Liver (tissue), 9 donors: Measurements from ENCODE around the gene ABLIM1. TPM values are rescaled to one million over a fixed set of nuclear protein-coding genes. Genes with fewer than 3 reads are reported as not detected.

ENCODE experiments used
- DNase-seq: peaks from one replicate; pipeline ENCODE4 v3.0.0-alpha.2; 2017; ENCODE audit warnings: low spot score
- H3K27ac ChIP-seq, 2 donors: one replicate each; pipeline ENCODE4 v1.7.0; 2013; ENCODE audit warnings: inconsistent platforms in 2 of 2, low read length in 2 of 2, control low read depth in 1 of 2, low read depth in 1 of 2, mild to moderate bottlenecking in 1 of 2
- H3K27me3 ChIP-seq, 4 donors: one replicate each; pipeline versions ENCODE4 v1.6.1 to v1.7.0; 2013; ENCODE audit warnings: low read length in 3 of 4, inconsistent platforms in 1 of 4, mild to moderate bottlenecking in 1 of 4, moderate library complexity in 1 of 4; ENCODE audit not compliant: control insufficient read depth in 4 of 4, insufficient read depth in 4 of 4
- H3K36me3 ChIP-seq, 4 donors: one replicate each; pipeline versions ENCODE4 v1.6.1 to v1.7.0; 2013; ENCODE audit warnings: low read length in 3 of 4, mild to moderate bottlenecking in 3 of 4, low read depth in 1 of 4, moderate library complexity in 1 of 4; ENCODE audit not compliant: control insufficient read depth in 4 of 4, insufficient read depth in 3 of 4
- H3K4me1 ChIP-seq, 4 donors: one replicate each; pipeline versions ENCODE4 v1.6.1 to v1.7.0; 2013; ENCODE audit warnings: low read length in 3 of 4, mild to moderate bottlenecking in 3 of 4, moderate library complexity in 1 of 4; ENCODE audit not compliant: control insufficient read depth in 4 of 4, insufficient read depth in 4 of 4
- H3K4me3 ChIP-seq, 3 donors: one replicate each; pipeline versions ENCODE4 v1.6.1 to v1.7.0; 2013; ENCODE audit warnings: low read length in 3 of 3, control low read depth in 1 of 3, low read depth in 1 of 3, mild to moderate bottlenecking in 1 of 3
- H3K9ac ChIP-seq, 2 donors: one replicate each; pipeline ENCODE4 v1.7.0; 2013; ENCODE audit warnings: low read length in 2 of 2, mild to moderate bottlenecking in 2 of 2, moderate library complexity in 2 of 2, control low read depth in 1 of 2, low read depth in 1 of 2
- H3K9me3 ChIP-seq, 4 donors: one replicate each; pipeline versions ENCODE4 v1.6.1 to v1.7.0; 2013; ENCODE audit warnings: low read length in 3 of 4; ENCODE audit not compliant: control insufficient read depth in 4 of 4
- FOXA1 ChIP-seq: IDR thresholded peaks from 2 replicates; pipeline ENCODE4 v1.6.1; 2016; ENCODE audit warnings: antibody characterized with exemption
- GABPA ChIP-seq, 2 donors: IDR thresholded peaks in 1 of 2; conservative IDR thresholded peaks in 1 of 2; 2 replicates each; pipeline ENCODE4 v1.6.1; 2016; ENCODE audit warnings: antibody characterized with exemption in 2 of 2, mild to moderate bottlenecking in 1 of 2, moderate library complexity in 1 of 2
- HNF4A ChIP-seq, 2 donors: conservative IDR thresholded peaks; 2 replicates each; pipeline ENCODE4 v1.6.1; 2016; ENCODE audit warnings: antibody characterized with exemption in 2 of 2, mild to moderate bottlenecking in 2 of 2
- HNF4G ChIP-seq: IDR thresholded peaks from 2 replicates; pipeline ENCODE4 v1.6.1; 2016; ENCODE audit warnings: antibody characterized with exemption
- JUND ChIP-seq, 2 donors: IDR thresholded peaks; 2 replicates each; pipeline ENCODE4 v1.6.1; 2016; ENCODE audit warnings: antibody characterized with exemption in 2 of 2
- RXRA ChIP-seq, 2 donors: IDR thresholded peaks; 2 replicates each; pipeline ENCODE4 v1.6.1; 2017 to 2018; ENCODE audit warnings: antibody characterized with exemption in 2 of 2, mild to moderate bottlenecking in 1 of 2
- SP1 ChIP-seq: IDR thresholded peaks from 2 replicates; pipeline ENCODE4 v1.6.1; 2018; ENCODE audit warnings: antibody characterized with exemption, mild to moderate bottlenecking
- TAF1 ChIP-seq: conservative IDR thresholded peaks from 2 replicates; pipeline ENCODE4 v1.6.1; 2016; ENCODE audit warnings: antibody characterized with exemption, mild to moderate bottlenecking
- YY1 ChIP-seq: IDR thresholded peaks from 2 replicates; pipeline ENCODE4 v1.6.1; 2016; ENCODE audit warnings: antibody characterized with exemption, mild to moderate bottlenecking
- WGBS: extraction: QIAGEN DNeasy Blood & Tissue Kit; methylation state at CpG from one replicate; pipeline ENCODE4 v1.1.7; 2013; 5-methylcytosine and 5-hydroxymethylcytosine counted together
- polyA plus RNA-seq, 2 donors: library from polyadenylated mRNA; stranded (reverse) in 1 of 2; unstranded in 1 of 2; fragments of 200-250 nt in 1 of 2; fragments of >200 nt in 1 of 2; fragmentation: Nextera tagmentation in 1 of 2; extraction: Ambion mirVana in 1 of 2; gene quantifications; one replicate each; pipeline versions ENCODE4 v1.2.1 to v1.2.3, GENCODE V29; 2013 to 2015
- total RNA-seq, 2 donors: library from RNA; depleted of rRNA; stranded (reverse); fragments of >200 nt; gene quantifications; one replicate each; pipeline ENCODE4 v1.2.3, GENCODE V29; 2014
- TF ChIP-seq, protein P1 (sequence below): IDR thresholded peaks from 2 replicates; pipeline ENCODE4 v1.6.1; 2016; ENCODE audit warnings: antibody characterized with exemption
- TF ChIP-seq, protein P2 (sequence below): IDR thresholded peaks from 2 replicates; pipeline ENCODE4 v1.6.1; 2016; ENCODE audit warnings: antibody characterized with exemption
- TF ChIP-seq, protein P3 (sequence below): IDR thresholded peaks from 2 replicates; pipeline ENCODE4 v1.6.1; 2016; ENCODE audit warnings: antibody characterized with exemption, mild to moderate bottlenecking
- TF ChIP-seq, protein P4 (sequence below): fragments of 150-350 bp; IDR thresholded peaks from 2 replicates; pipeline ENCODE4 v1.5.1; 2017; ENCODE audit warnings: improper control_type of control experiment, low read depth, low read length; ENCODE audit not compliant: missing input control
- TF ChIP-seq, protein P5 (sequence below): IDR thresholded peaks from 2 replicates; pipeline ENCODE4 v1.6.1; 2016; ENCODE audit warnings: antibody characterized with exemption
- donor health status: healthy.
- donor health status: healthy.
- donor health status: healthy.
- donor health status: healthy.
- donor health status: healthy.

The ABLIM1 gene
- total and polyA plus RNA-seq, 4 donors, result 10.9 to 31.3 (median 13.1) TPM

DNA sequence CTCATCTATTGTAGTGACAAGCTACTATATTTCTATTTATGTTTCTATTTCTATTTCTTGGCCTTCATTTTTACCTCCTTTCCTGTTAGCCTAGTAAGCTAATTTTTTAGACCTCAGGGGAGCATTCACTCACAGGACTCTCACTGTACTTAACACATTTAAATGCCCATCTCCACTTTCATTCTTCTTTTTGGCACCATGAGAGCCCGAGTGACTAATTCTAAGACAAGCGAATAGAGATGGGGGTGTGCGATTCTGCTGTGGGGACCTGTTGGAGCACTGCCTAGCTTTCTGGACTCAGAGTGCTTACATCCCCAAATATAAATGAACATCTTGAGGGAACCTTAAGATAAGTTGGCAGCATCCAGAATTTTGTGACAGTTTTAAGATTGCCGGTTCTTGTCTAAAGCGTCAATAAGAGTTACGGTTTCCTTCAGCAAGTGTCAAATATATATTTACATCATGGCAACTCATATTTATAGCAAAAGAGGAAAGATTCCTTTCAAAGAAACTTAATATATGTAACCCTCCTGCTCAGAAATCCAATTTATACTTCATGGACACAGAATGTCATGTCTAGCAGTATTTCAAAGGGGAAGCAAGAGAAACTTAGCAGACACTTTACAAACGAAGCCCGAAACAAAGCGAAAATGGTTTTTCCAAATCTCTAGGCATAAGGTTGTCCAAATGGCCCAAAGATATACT lies 199.7 kb downstream of the ABLIM1 start:
- Histone ChIP-seq H3K4me3 (no peak overlapping the region), H3K36me3 (peaks cover 2 to 28% (median 9%) of the 10 kb centered on the region in 4 donors), H3K9ac (no peak overlapping the region), H3K27ac (no peak overlapping the region), H3K9me3 (no peaks in the 10 kb centered on the region), H3K4me1 (no peaks in the 10 kb centered on the region), H3K27me3 (no peaks in the 10 kb centered on the region)
- WGBS, result 93% methylated on average over 9 of the region's 9 CpGs
- DNase-seq, result no peak
- TF ChIP-seq HNF4G (no peak), YY1 (no peak), TAF1 (no peak), RXRA (IDR thresholded peaks at IDR 0.05) (no peak), HNF4A (conservative IDR thresholded peaks at IDR 0.05) (no peak), JUND (IDR thresholded peaks at IDR 0.05) (no peak), GABPA (IDR thresholded peaks at IDR 0.05 in 1 of 2, conservative IDR thresholded peaks at IDR 0.05 in 1 of 2) (no peak), FOXA1 (no peak)
- TF ChIP-seq, protein P1, sequence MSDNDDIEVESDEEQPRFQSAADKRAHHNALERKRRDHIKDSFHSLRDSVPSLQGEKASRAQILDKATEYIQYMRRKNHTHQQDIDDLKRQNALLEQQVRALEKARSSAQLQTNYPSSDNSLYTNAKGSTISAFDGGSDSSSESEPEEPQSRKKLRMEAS, result no peak
- TF ChIP-seq, protein P2, sequence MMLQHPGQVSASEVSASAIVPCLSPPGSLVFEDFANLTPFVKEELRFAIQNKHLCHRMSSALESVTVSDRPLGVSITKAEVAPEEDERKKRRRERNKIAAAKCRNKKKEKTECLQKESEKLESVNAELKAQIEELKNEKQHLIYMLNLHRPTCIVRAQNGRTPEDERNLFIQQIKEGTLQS, result no peak
- TF ChIP-seq, protein P3, sequence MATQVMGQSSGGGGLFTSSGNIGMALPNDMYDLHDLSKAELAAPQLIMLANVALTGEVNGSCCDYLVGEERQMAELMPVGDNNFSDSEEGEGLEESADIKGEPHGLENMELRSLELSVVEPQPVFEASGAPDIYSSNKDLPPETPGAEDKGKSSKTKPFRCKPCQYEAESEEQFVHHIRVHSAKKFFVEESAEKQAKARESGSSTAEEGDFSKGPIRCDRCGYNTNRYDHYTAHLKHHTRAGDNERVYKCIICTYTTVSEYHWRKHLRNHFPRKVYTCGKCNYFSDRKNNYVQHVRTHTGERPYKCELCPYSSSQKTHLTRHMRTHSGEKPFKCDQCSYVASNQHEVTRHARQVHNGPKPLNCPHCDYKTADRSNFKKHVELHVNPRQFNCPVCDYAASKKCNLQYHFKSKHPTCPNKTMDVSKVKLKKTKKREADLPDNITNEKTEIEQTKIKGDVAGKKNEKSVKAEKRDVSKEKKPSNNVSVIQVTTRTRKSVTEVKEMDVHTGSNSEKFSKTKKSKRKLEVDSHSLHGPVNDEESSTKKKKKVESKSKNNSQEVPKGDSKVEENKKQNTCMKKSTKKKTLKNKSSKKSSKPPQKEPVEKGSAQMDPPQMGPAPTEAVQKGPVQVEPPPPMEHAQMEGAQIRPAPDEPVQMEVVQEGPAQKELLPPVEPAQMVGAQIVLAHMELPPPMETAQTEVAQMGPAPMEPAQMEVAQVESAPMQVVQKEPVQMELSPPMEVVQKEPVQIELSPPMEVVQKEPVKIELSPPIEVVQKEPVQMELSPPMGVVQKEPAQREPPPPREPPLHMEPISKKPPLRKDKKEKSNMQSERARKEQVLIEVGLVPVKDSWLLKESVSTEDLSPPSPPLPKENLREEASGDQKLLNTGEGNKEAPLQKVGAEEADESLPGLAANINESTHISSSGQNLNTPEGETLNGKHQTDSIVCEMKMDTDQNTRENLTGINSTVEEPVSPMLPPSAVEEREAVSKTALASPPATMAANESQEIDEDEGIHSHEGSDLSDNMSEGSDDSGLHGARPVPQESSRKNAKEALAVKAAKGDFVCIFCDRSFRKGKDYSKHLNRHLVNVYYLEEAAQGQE, result no peak
- TF ChIP-seq, protein P4, sequence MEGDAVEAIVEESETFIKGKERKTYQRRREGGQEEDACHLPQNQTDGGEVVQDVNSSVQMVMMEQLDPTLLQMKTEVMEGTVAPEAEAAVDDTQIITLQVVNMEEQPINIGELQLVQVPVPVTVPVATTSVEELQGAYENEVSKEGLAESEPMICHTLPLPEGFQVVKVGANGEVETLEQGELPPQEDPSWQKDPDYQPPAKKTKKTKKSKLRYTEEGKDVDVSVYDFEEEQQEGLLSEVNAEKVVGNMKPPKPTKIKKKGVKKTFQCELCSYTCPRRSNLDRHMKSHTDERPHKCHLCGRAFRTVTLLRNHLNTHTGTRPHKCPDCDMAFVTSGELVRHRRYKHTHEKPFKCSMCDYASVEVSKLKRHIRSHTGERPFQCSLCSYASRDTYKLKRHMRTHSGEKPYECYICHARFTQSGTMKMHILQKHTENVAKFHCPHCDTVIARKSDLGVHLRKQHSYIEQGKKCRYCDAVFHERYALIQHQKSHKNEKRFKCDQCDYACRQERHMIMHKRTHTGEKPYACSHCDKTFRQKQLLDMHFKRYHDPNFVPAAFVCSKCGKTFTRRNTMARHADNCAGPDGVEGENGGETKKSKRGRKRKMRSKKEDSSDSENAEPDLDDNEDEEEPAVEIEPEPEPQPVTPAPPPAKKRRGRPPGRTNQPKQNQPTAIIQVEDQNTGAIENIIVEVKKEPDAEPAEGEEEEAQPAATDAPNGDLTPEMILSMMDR, result no peak

DNA sequence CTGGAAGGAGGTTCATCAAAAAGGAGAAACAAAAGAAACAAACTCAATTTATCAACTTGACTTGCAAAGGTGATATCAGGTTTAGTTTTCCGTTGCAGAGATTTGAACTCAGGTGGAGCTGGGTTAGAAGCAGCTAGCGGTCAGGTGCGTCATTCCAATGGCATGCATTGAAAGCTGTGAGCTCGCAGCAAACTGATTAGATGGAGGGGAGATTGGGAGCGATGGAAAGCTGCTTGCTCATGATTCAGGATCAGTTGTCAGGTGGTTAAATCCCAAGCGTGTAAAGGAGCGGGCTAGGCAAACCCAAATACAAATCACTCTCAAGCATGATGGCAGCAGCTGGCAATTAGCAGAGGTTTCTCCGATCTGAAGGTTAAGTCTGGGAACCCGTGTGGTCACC lies 204.5 kb downstream of the ABLIM1 start:
- no peaks in the 10 kb centered on the region for H3K9me3 ChIP-seq
- H3K36me3 ChIP-seq, result peaks cover 0 to 21% (median 6%) of the 10 kb centered on the region in 4 donors
- TF ChIP-seq, protein P2, result no peak
- TF ChIP-seq RXRA (IDR thresholded peaks at IDR 0.05) (no peak), HNF4G (no peak), SP1 (no peak), FOXA1 (no peak), GABPA (IDR thresholded peaks at IDR 0.05 in 1 of 2, conservative IDR thresholded peaks at IDR 0.05 in 1 of 2) (no peak)
- TF ChIP-seq, protein P5, sequence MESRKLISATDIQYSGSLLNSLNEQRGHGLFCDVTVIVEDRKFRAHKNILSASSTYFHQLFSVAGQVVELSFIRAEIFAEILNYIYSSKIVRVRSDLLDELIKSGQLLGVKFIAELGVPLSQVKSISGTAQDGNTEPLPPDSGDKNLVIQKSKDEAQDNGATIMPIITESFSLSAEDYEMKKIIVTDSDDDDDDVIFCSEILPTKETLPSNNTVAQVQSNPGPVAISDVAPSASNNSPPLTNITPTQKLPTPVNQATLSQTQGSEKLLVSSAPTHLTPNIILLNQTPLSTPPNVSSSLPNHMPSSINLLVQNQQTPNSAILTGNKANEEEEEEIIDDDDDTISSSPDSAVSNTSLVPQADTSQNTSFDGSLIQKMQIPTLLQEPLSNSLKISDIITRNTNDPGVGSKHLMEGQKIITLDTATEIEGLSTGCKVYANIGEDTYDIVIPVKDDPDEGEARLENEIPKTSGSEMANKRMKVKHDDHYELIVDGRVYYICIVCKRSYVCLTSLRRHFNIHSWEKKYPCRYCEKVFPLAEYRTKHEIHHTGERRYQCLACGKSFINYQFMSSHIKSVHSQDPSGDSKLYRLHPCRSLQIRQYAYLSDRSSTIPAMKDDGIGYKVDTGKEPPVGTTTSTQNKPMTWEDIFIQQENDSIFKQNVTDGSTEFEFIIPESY, result no peak

More for the DNA sequence above, 204.5 kb downstream of the ABLIM1 start:
- Histone ChIP-seq H3K27me3 (no peaks in the 10 kb centered on the region), H3K4me1 (no peaks in the 10 kb centered on the region), H3K4me3 (no peak overlapping the region), H3K9ac (no peak overlapping the region), H3K27ac (no peak overlapping the region)
- DNase-seq, result no peak
- 97% methylated on average over 9 of the region's 9 CpGs for WGBS
